Keratinocyte (primary cell): Measurements from ENCODE around the gene PPFIBP2. TPM values are rescaled to one million over a fixed set of nuclear protein-coding genes. Genes with fewer than 3 reads are reported as not detected.

Source experiments
- DNase-seq: peaks from one replicate; pipeline ENCODE4 v3.0.0-alpha.2; 2011; ENCODE audit warnings: low read depth, missing footprints, low spot score
- FAIRE-seq: peaks from 2 replicates; lab custom pipeline; 2011; peaks lifted over from hg19 to GRCh38; lab: Jason Lieb, UNC
- H2AFZ ChIP-seq: 2 replicates; pipeline ENCODE4 v1.6.0; 2012; ENCODE audit warnings: low read length, control low read depth, inconsistent platforms; ENCODE audit not compliant: control insufficient read depth
- H3K27ac ChIP-seq: 2 replicates; pipeline ENCODE4 v1.5.1; 2011; ENCODE audit warnings: low read length; ENCODE audit not compliant: control insufficient read depth, insufficient read depth
- H3K27me3 ChIP-seq: 3 replicates; pipeline ENCODE4 v1.6.0; 2011; ENCODE audit warnings: low read length; ENCODE audit not compliant: control insufficient read depth, insufficient read depth; ENCODE audit errors: extremely low read depth
- H3K36me3 ChIP-seq, 2 experiments: 2 replicates in 1 of 2; 3 replicates in 1 of 2; pipeline ENCODE4 v1.5.1; 2011; ENCODE audit warnings: low read length in 2 of 2, mild to moderate bottlenecking in 1 of 2; ENCODE audit not compliant: control insufficient read depth in 2 of 2, insufficient read depth in 2 of 2; ENCODE audit errors: extremely low read depth in 1 of 2
- H3K4me1 ChIP-seq: 3 replicates; pipeline ENCODE4 v1.5.1; 2011; ENCODE audit warnings: low read length; ENCODE audit not compliant: control insufficient read depth, insufficient read depth; ENCODE audit errors: extremely low read depth
- H3K4me2 ChIP-seq: 3 replicates; pipeline ENCODE4 v1.6.0; 2011; ENCODE audit warnings: low read depth, low read length; ENCODE audit not compliant: control insufficient read depth, insufficient read depth; ENCODE audit errors: extremely low read depth
- H3K4me3 ChIP-seq, 3 experiments: fragments of 200-600 bp in 1 of 3; sonication (generic) in 1 of 3; 2 replicates in 2 of 3; 3 replicates in 1 of 3; pipeline ENCODE4 v1.5.1; 2011 to 2016; ENCODE audit warnings: low read length in 3 of 3, mild to moderate bottlenecking in 3 of 3, control low read depth in 2 of 3, inconsistent platforms in 1 of 3, low read depth in 1 of 3, mixed read lengths in 1 of 3, mixed run types in 1 of 3, moderate library complexity in 1 of 3; ENCODE audit not compliant: control insufficient read depth in 2 of 3, insufficient read depth in 2 of 3; ENCODE audit errors: extremely low read depth in 1 of 3
- H3K79me2 ChIP-seq: 2 replicates; pipeline ENCODE4 v1.6.0; 2012; ENCODE audit warnings: low read length; ENCODE audit not compliant: control insufficient read depth, insufficient read depth
- H3K9ac ChIP-seq: 3 replicates; pipeline ENCODE4 v1.6.0; 2011; ENCODE audit warnings: low read length; ENCODE audit not compliant: control insufficient read depth, insufficient read depth; ENCODE audit errors: extremely low read depth
- H3K9me1 ChIP-seq: 3 replicates; pipeline ENCODE4 v1.6.0; 2011; ENCODE audit warnings: low read length; ENCODE audit not compliant: control insufficient read depth, insufficient read depth; ENCODE audit errors: extremely low read depth
- H3K9me3 ChIP-seq: 2 replicates; pipeline ENCODE4 v1.5.1; 2012; ENCODE audit warnings: low read depth, low read length; ENCODE audit not compliant: control insufficient read depth
- H4K20me1 ChIP-seq: 3 replicates; pipeline ENCODE4 v1.6.0; 2011; ENCODE audit warnings: low read length; ENCODE audit not compliant: control insufficient read depth, insufficient read depth; ENCODE audit errors: extremely low read depth
- CTCF ChIP-seq, 3 experiments: IDR thresholded peaks in 1 of 3; conservative IDR thresholded peaks in 1 of 3; optimal IDR thresholded peaks in 1 of 3; 2 replicates in 2 of 3; 3 replicates in 1 of 3; pipeline versions ENCODE3 to v1.5.1; 2011; ENCODE audit warnings: low read length in 3 of 3, mild to moderate bottlenecking in 3 of 3, moderate library complexity in 2 of 3, control low read depth in 1 of 3, inconsistent platforms in 1 of 3; ENCODE audit not compliant: insufficient read depth in 2 of 3; ENCODE audit errors: extremely low read depth in 1 of 3
- EZH2 ChIP-seq: IDR thresholded peaks from one replicate; pipeline ENCODE4 v1.6.1; 2012; ENCODE audit warnings: inconsistent platforms, mild to moderate bottlenecking, low read length, moderate library complexity
- dilution Hi-C: fragments of 300-500 bp; cut with MboI; formaldehyde crosslinking; loops from one replicate; pipeline ENCODE4 v1.7.0; 2020; ENCODE audit warnings: low sequenced_read_pairs; ENCODE audit not compliant: extremely low pct_ligation_motif_present
- polyA plus RNA-seq, 5 experiments: library from polyadenylated mRNA; depleted of rRNA in 3 of 5; stranded (reverse) in 3 of 5; stranded (forward) in 1 of 5; unstranded in 1 of 5; fragments of >200 nt; gene quantifications; 1 replicate in 1 of 5; 2 replicates in 3 of 5; 3 replicates in 1 of 5; pipeline versions ENCODE4 v1.2.1 to v1.2.3, GENCODE V29; 2011 to 2012; ENCODE audit warnings: missing spikeins in 2 of 5, low read depth in 1 of 5, low replicate concordance in 1 of 5

Gene PPFIBP2
- polyA plus RNA-seq, 1 donor (not counting 4 experiments of a cell fraction or from before 2014, with no cell fraction given): 11.0 TPM

- H3K9ac ChIP-seq: no peak overlapping the region
- no peak overlapping the region for H3K4me3 ChIP-seq
- DNase-seq: no peak
- H3K27me3 ChIP-seq: no peaks in the 10 kb centered on the region
- H3K4me2 ChIP-seq: no peak overlapping the region
- no peaks in the 10 kb centered on the region for H3K9me3 ChIP-seq
- H3K4me1 ChIP-seq: no peaks in the 10 kb centered on the region
- FAIRE-seq: no peak
- no peaks in the 10 kb centered on the region for H3K36me3 ChIP-seq
- dilution Hi-C loops: no loop called here
- no peak overlapping the region for H3K27ac ChIP-seq
- TF ChIP-seq CTCF (optimal IDR thresholded peaks at IDR 0.05 in 1 of 3, IDR thresholded peaks at IDR 0.05 in 1 of 3, conservative IDR thresholded peaks at IDR 0.05 in 1 of 3; ENCODE audit: extremely low read depth in 1 of 3, insufficient read depth in 2 of 3, low read length in 3 of 3): no peak
- no peak for TF ChIP-seq EZH2
- H2AFZ ChIP-seq: no peak overlapping the region
- no peaks in the 10 kb centered on the region for H3K79me2 ChIP-seq
- H3K9me1 ChIP-seq: no peaks in the 10 kb centered on the region
- no peaks in the 10 kb centered on the region for H4K20me1 ChIP-seq
These were observed 44.4 kb upstream of the PPFIBP2 start for GRCh38 chr11:7469351-7469865.

- Histone ChIP-seq H3K79me2 (no peaks in the 10 kb centered on the region), H3K4me2 (no peak overlapping the region), H3K9ac (no peak overlapping the region), H2AFZ (no peak overlapping the region), H3K27ac (no peak overlapping the region), H3K9me3 (no peaks in the 10 kb centered on the region), H3K4me1 (no peaks in the 10 kb centered on the region), H4K20me1 (no peaks in the 10 kb centered on the region), H3K27me3 (no peaks in the 10 kb centered on the region), H3K9me1 (no peaks in the 10 kb centered on the region), H3K4me3 (no peak overlapping the region), H3K36me3 (no peaks in the 10 kb centered on the region)
- FAIRE-seq: no peak
- dilution Hi-C loops: no loop called here
- TF ChIP-seq EZH2: no peak
- TF ChIP-seq CTCF (optimal IDR thresholded peaks at IDR 0.05 in 1 of 3, IDR thresholded peaks at IDR 0.05 in 1 of 3, conservative IDR thresholded peaks at IDR 0.05 in 1 of 3; ENCODE audit: extremely low read depth in 1 of 3, insufficient read depth in 2 of 3, low read length in 3 of 3): no peak
- no peak for DNase-seq
These were observed 42.7 kb upstream of the PPFIBP2 start for GRCh38 chr11:7471071-7471470.
